Thymus (tissue), 11 donors: Measurements from ENCODE around the gene MAOB. TPM values are rescaled to one million over a fixed set of nuclear protein-coding genes. Genes with fewer than 3 reads are reported as not detected.
A peak's percentile ranks its signal among the peaks of the same experiment; 100 is the strongest.

ENCODE experiments used
- DNase-seq, 9 donors: peaks; one replicate each; pipeline ENCODE4 v3.0.0-alpha.2; 2013; ENCODE audit warnings: low spot score in 9 of 9, low read depth in 6 of 9, missing footprints in 1 of 9
- H3K27ac ChIP-seq, 2 donors: one replicate each; pipeline ENCODE4 v1.5.1; 2013; ENCODE audit warnings: control low read depth in 1 of 2, low read depth in 1 of 2, low read length in 1 of 2, mild to moderate bottlenecking in 1 of 2, moderate library complexity in 1 of 2
- H3K27me3 ChIP-seq, 2 donors: one replicate each; pipeline ENCODE4 v1.5.1; 2013; ENCODE audit warnings: low read length in 1 of 2; ENCODE audit not compliant: control insufficient read depth in 2 of 2, insufficient read depth in 1 of 2
- H3K36me3 ChIP-seq, 2 donors: one replicate each; pipeline ENCODE4 v1.5.1; 2013; ENCODE audit warnings: low read length in 1 of 2, mild to moderate bottlenecking in 1 of 2, moderate library complexity in 1 of 2; ENCODE audit not compliant: control insufficient read depth in 2 of 2, insufficient read depth in 2 of 2
- H3K4me1 ChIP-seq, 2 donors: one replicate each; pipeline ENCODE4 v1.5.1; 2013; ENCODE audit warnings: low read length in 2 of 2; ENCODE audit not compliant: control insufficient read depth in 2 of 2, insufficient read depth in 2 of 2
- H3K4me3 ChIP-seq, 2 donors: one replicate each; pipeline ENCODE4 v1.5.1; 2013; ENCODE audit warnings: low read length in 2 of 2, control low read depth in 1 of 2, mild to moderate bottlenecking in 1 of 2
- H3K9me3 ChIP-seq, 2 donors: one replicate each; pipeline ENCODE4 v1.5.1; 2013; ENCODE audit warnings: low read length in 1 of 2, mild to moderate bottlenecking in 1 of 2; ENCODE audit not compliant: control insufficient read depth in 2 of 2, insufficient read depth in 1 of 2
- WGBS: extraction: QIAGEN DNeasy Blood & Tissue Kit; methylation state at CpG from one replicate; pipeline ENCODE4 v1.1.7; 2013; 5-methylcytosine and 5-hydroxymethylcytosine counted together
- polyA plus RNA-seq: library from polyadenylated mRNA; stranded (reverse); fragments of 200-250 nt; gene quantifications from one replicate; pipeline ENCODE4 v1.2.3, GENCODE V29; 2013
- total RNA-seq: library from RNA; stranded (reverse); fragments of 120-200 nt; gene quantifications from one replicate; pipeline ENCODE4 v1.2.4, GENCODE V29; 2013
- donor health status: healthy.

The MAOB gene
- total and polyA plus RNA-seq, 2 donors, result 0.85 to 5.0 TPM

GRCh38 chrX:43846558-43846957 is 35.7 kb downstream of the MAOB start:
- Histone ChIP-seq H3K27me3 (no peaks in the 10 kb centered on the region), H3K27ac (no peak overlapping the region), H3K4me1 (no peaks in the 10 kb centered on the region), H3K36me3 (no peaks in the 10 kb centered on the region), H3K4me3 (no peak overlapping the region), H3K9me3 (no peaks in the 10 kb centered on the region)
- DNase-seq, result no peak

- Histone ChIP-seq H3K4me1 (no peaks in the 10 kb centered on the region), H3K4me3 (no peak overlapping the region), H3K36me3 (no peaks in the 10 kb centered on the region), H3K27me3 (no peaks in the 10 kb centered on the region), H3K9me3 (no peaks in the 10 kb centered on the region), H3K27ac (no peak overlapping the region)
- 94% methylated on average over 2 of the region's 2 CpGs for WGBS
- no peak for DNase-seq
Observed at GRCh38 chrX:43845776-43846175, 36.5 kb downstream of the MAOB start.

- 95% methylated on average over 3 of the region's 3 CpGs for WGBS
- Histone ChIP-seq H3K36me3 (no peaks in the 10 kb centered on the region), H3K9me3 (no peaks in the 10 kb centered on the region), H3K4me1 (no peaks in the 10 kb centered on the region), H3K27ac (no peak overlapping the region), H3K27me3 (no peaks in the 10 kb centered on the region), H3K4me3 (no peak overlapping the region)
- DNase-seq, result no peak
Observed at GRCh38 chrX:43840265-43840664, 42.0 kb downstream of the MAOB start.

- 48% methylated on average over 3 of the region's 3 CpGs for WGBS
- no peaks in the 10 kb centered on the region for H3K4me1 ChIP-seq
- H3K27ac ChIP-seq, result no peak overlapping the region
- peak in 5 of 9 donors; percentile 5 to 49 (median 11) for DNase-seq
- H3K9me3 ChIP-seq, result no peaks in the 10 kb centered on the region
- H3K36me3 ChIP-seq, result no peaks in the 10 kb centered on the region
- no peak overlapping the region for H3K4me3 ChIP-seq
- H3K27me3 ChIP-seq, result no peaks in the 10 kb centered on the region
Observed at GRCh38 chrX:43836435-43837184, 45.6 kb downstream of the MAOB start.

- H3K4me3 ChIP-seq, result no peak overlapping the region
- WGBS, result 84% methylated on average over 1 of the region's 1 CpG
- DNase-seq, result no peak
- H3K36me3 ChIP-seq, result no peaks in the 10 kb centered on the region
- H3K27ac ChIP-seq, result no peak overlapping the region
- no peaks in the 10 kb centered on the region for H3K9me3 ChIP-seq
- H3K4me1 ChIP-seq, result no peaks in the 10 kb centered on the region
- H3K27me3 ChIP-seq, result no peaks in the 10 kb centered on the region
Observed at GRCh38 chrX:43835559-43835958, 46.7 kb downstream of the MAOB start.

GRCh38 chrX:43827791-43828190 is 54.5 kb downstream of the MAOB start:
- Histone ChIP-seq H3K27ac (no peak overlapping the region), H3K4me1 (no peaks in the 10 kb centered on the region), H3K9me3 (no peaks in the 10 kb centered on the region), H3K27me3 (no peaks in the 10 kb centered on the region), H3K4me3 (no peak overlapping the region), H3K36me3 (no peaks in the 10 kb centered on the region)
- no peak for DNase-seq

GRCh38 chrX:43822014-43822413 is 60.2 kb downstream of the MAOB start:
- Histone ChIP-seq H3K4me1 (no peaks in the 10 kb centered on the region), H3K4me3 (no peak overlapping the region), H3K36me3 (no peaks in the 10 kb centered on the region), H3K27me3 (no peaks in the 10 kb centered on the region), H3K9me3 (no peaks in the 10 kb centered on the region), H3K27ac (no peak overlapping the region)
- DNase-seq, result no peak
- 88% methylated on average over 1 of the region's 1 CpG for WGBS

- H3K36me3 ChIP-seq, result no peaks in the 10 kb centered on the region
- DNase-seq, result no peak
- H3K4me3 ChIP-seq, result no peak overlapping the region
- H3K4me1 ChIP-seq, result no peaks in the 10 kb centered on the region
- WGBS, result 95% methylated on average over 3 of the region's 3 CpGs
- H3K27me3 ChIP-seq, result no peaks in the 10 kb centered on the region
- H3K27ac ChIP-seq, result no peak overlapping the region
- H3K9me3 ChIP-seq, result no peaks in the 10 kb centered on the region
Observed at GRCh38 chrX:43817444-43817843, 64.8 kb downstream of the MAOB start.

- 97% methylated on average over 2 of the region's 2 CpGs for WGBS
- Histone ChIP-seq H3K9me3 (no peaks in the 10 kb centered on the region), H3K4me3 (no peak overlapping the region), H3K36me3 (no peaks in the 10 kb centered on the region), H3K4me1 (no peaks in the 10 kb centered on the region), H3K27me3 (no peaks in the 10 kb centered on the region), H3K27ac (no peak overlapping the region)
- DNase-seq, result no peak
Observed at GRCh38 chrX:43815209-43815608, 67.0 kb downstream of the MAOB start.
